Stomach (tissue), 9 donors: ENCODE data around the gene CERS4. TPM values are rescaled to one million over a fixed set of nuclear protein-coding genes. Genes with fewer than 3 reads are reported as not detected.
"Not testable (repeated sequence)": the region's sequence is repeated elsewhere in the genome, so short reads cannot be mapped to it uniquely, and the experiment has no call there.

ENCODE experiments used
- DNase-seq, 2 donors: peaks; one replicate each; pipeline versions ENCODE4 v3.0.0 to v3.0.0-alpha.2; 2013 to 2019
- H3K27ac ChIP-seq, 5 donors: fragments of 200-600 bp in 4 of 5; sonication (generic) in 4 of 5; one replicate each; pipeline ENCODE4 v1.5.1; 2013 to 2019; ENCODE audit warnings: mild to moderate bottlenecking in 1 of 5, moderate library complexity in 1 of 5
- H3K27me3 ChIP-seq, 3 donors: fragments of 200-600 bp; sonication (generic); one replicate each; pipeline ENCODE4 v1.5.1; 2017 to 2019; ENCODE audit warnings: mixed run types in 1 of 3
- H3K36me3 ChIP-seq, 4 donors: fragments of 200-600 bp; sonication (generic); 1 replicate in 3 of 4; 2 replicates in 1 of 4; pipeline ENCODE4 v1.5.1; 2016 to 2019
- H3K4me1 ChIP-seq, 4 donors: fragments of 200-600 bp; sonication (generic); one replicate each; pipeline ENCODE4 v1.5.1; 2016 to 2019
- H3K4me3 ChIP-seq, 4 donors: fragments of 200-600 bp; sonication (generic) in 3 of 4; one replicate each; pipeline ENCODE4 v1.5.1; 2016 to 2019; ENCODE audit warnings: mild to moderate bottlenecking in 1 of 4
- H3K9me3 ChIP-seq, 4 donors: fragments of 200-600 bp; sonication (generic); one replicate each; pipeline ENCODE4 v1.5.1; 2016 to 2019
- CTCF ChIP-seq, 7 experiments: fragments of 450-650 bp in 4 of 7; fragments of 200-600 bp in 3 of 7; sonication (generic) in 3 of 7; IDR thresholded peaks; one replicate each; pipeline ENCODE4 v1.5.1; 2016 to 2019; ENCODE audit warnings: antibody characterized with exemption in 7 of 7, control low read depth in 2 of 7, mild to moderate bottlenecking in 1 of 7
- EP300 ChIP-seq: sonication (generic); formaldehyde crosslinking; IDR thresholded peaks from one replicate; pipeline ENCODE4 v1.6.1; 2017; ENCODE audit warnings: antibody characterized with exemption
- POLR2A ChIP-seq, 4 donors: fragments of 450-650 bp; IDR thresholded peaks; one replicate each; pipeline ENCODE4 v1.6.1; 2016; ENCODE audit warnings: antibody characterized with exemption in 4 of 4, control low read depth in 2 of 4, mild to moderate bottlenecking in 1 of 4, moderate library complexity in 1 of 4
- POLR2AphosphoS5 ChIP-seq, 3 donors: sonication (generic); formaldehyde crosslinking; IDR thresholded peaks; one replicate each; pipeline ENCODE4 v1.6.1; 2016; ENCODE audit warnings: antibody characterized with exemption in 3 of 3
- WGBS, 5 donors: extraction: QIAGEN DNeasy Blood & Tissue Kit in 3 of 5; methylation state at CpG; one replicate each; pipeline versions ENCODE4 v1.1.5 to v1.1.7; 2013 to 2018; 5-methylcytosine and 5-hydroxymethylcytosine counted together
- intact Hi-C: fragments of 100-400 bp; cut with DNase I; formaldehyde crosslinking; loops from one replicate; pipeline ENCODE4 v1.15.1; 2023; ENCODE audit warnings: low total_unique reads
- polyA plus RNA-seq, 3 donors: library from polyadenylated mRNA; stranded (reverse); fragments of 200-250 nt; gene quantifications; one replicate each; pipeline ENCODE4 v1.2.3, GENCODE V29; 2013
- total RNA-seq, 5 donors: library from RNA; depleted of rRNA; stranded (reverse); fragments of >200 nt; gene quantifications; one replicate each; pipeline versions ENCODE4 v1.1.0 to v1.2.3, GENCODE V29; 2014 to 2016
- donor health status: healthy with polysubstance abuse.
- donor health status: Bipolar disorder and iron deficiency.
- donor health status: healthy.

The CERS4 gene
- total and polyA plus RNA-seq, 8 donors: 1.7 to 124 (median 34.7) TPM

GRCh38 chr19:8262431-8262830 lies 53.3 kb downstream of the CERS4 start:
- peak; percentile 3 to 9 for DNase-seq
- Histone ChIP-seq H3K4me3 (no peak overlapping the region), H3K27me3 (no peaks in the 10 kb centered on the region), H3K9me3 (no peaks in the 10 kb centered on the region), H3K27ac (no peak overlapping the region), H3K36me3 (peaks cover 7 to 49% (median 30%) of the 10 kb centered on the region in 4 donors), H3K4me1 (peaks cover 0 to 7% (median 0%) of the 10 kb centered on the region in 4 donors)
- TF ChIP-seq CTCF (IDR thresholded peaks at IDR 0.05) (no peak), EP300 (no peak), POLR2AphosphoS5 (IDR thresholded peaks at IDR 0.05) (no peak), POLR2A (IDR thresholded peaks at IDR 0.05) (no peak)
- 83 to 98% (median 88%) methylated on average over 6 of the region's 6 CpGs for WGBS, 5 donors
- intact Hi-C loops: loop anchor here (5.0 kb wide), 1 partner anchor 55 kb away; no protein-coding TSS in a partner anchor

GRCh38 chr19:8264248-8264647 lies 55.1 kb downstream of the CERS4 start:
- intact Hi-C loops: loop anchor here (5.0 kb wide), 1 partner anchor 53 kb away; no protein-coding TSS in a partner anchor
- 82 to 96% (median 87%) methylated on average over 4 of the region's 4 CpGs for WGBS, 5 donors
- H3K27ac ChIP-seq, H3K27me3 ChIP-seq, H3K9me3 ChIP-seq, H3K4me3 ChIP-seq, DNase-seq: not testable (repeated sequence)
- H3K4me1 ChIP-seq: peaks cover 0 to 14% (median 7%) of the 10 kb centered on the region in 4 donors
- H3K36me3 ChIP-seq: peaks cover 4 to 31% (median 18%) of the 10 kb centered on the region in 4 donors

GRCh38 chr19:8265872-8266271 lies 56.7 kb downstream of the CERS4 start:
- H3K36me3 ChIP-seq: peaks cover 0 to 20% (median 16%) of the 10 kb centered on the region in 4 donors
- no peak overlapping the region for H3K4me3 ChIP-seq
- H3K9me3 ChIP-seq: no peaks in the 10 kb centered on the region
- 76 to 84% (median 81%) methylated on average over 3 of the region's 3 CpGs for WGBS, 5 donors
- no peak for DNase-seq
- H3K27ac ChIP-seq: no peak overlapping the region
- no peaks in the 10 kb centered on the region for H3K27me3 ChIP-seq
- no peak for TF ChIP-seq POLR2AphosphoS5 (IDR thresholded peaks at IDR 0.05)
- TF ChIP-seq POLR2A (IDR thresholded peaks at IDR 0.05): no peak
- no peak for TF ChIP-seq EP300
- no peak for TF ChIP-seq CTCF (IDR thresholded peaks at IDR 0.05)
- intact Hi-C loops: no loop called here
- peaks cover 0 to 14% (median 11%) of the 10 kb centered on the region in 4 donors for H3K4me1 ChIP-seq

- 43 to 82% (median 62%) methylated on average over 3 of the region's 3 CpGs for WGBS, 5 donors
- H3K36me3 ChIP-seq: no peaks in the 10 kb centered on the region
- no peak overlapping the region for H3K4me3 ChIP-seq
- TF ChIP-seq EP300 (no peak), POLR2A (IDR thresholded peaks at IDR 0.05) (no peak), CTCF (IDR thresholded peaks at IDR 0.05) (no peak), POLR2AphosphoS5 (IDR thresholded peaks at IDR 0.05) (no peak)
- no peaks in the 10 kb centered on the region for H3K27me3 ChIP-seq
- H3K27ac ChIP-seq: peak overlapping the region in 2 of 5 donors; percentile 69 to 78
- intact Hi-C loops: no loop called here
- DNase-seq: no peak
- H3K4me1 ChIP-seq: peaks cover 0 to 12% (median 11%) of the 10 kb centered on the region in 4 donors
- no peaks in the 10 kb centered on the region for H3K9me3 ChIP-seq
Observed at GRCh38 chr19:8269724-8270123, 60.6 kb downstream of the CERS4 start.

- H3K27ac ChIP-seq, H3K36me3 ChIP-seq, H3K27me3 ChIP-seq, DNase-seq, H3K4me1 ChIP-seq, H3K4me3 ChIP-seq, intact Hi-C loops, H3K9me3 ChIP-seq: not testable (repeated sequence)
- WGBS, 5 donors: no CpG with 5 or more reads among the region's 9 CpGs
Observed at GRCh38 chr19:8276508-8276907, 67.3 kb downstream of the CERS4 start.

- intact Hi-C loops, H3K27me3 ChIP-seq, H3K36me3 ChIP-seq, H3K27ac ChIP-seq, H3K9me3 ChIP-seq, H3K4me1 ChIP-seq, DNase-seq, H3K4me3 ChIP-seq: not testable (repeated sequence)
- no CpG with 5 or more reads among the region's 9 CpGs for WGBS, 5 donors
Observed at GRCh38 chr19:8291337-8291736, 82.2 kb downstream of the CERS4 start.
